Body of pancreas (tissue), 4 donors: ENCODE measurements around the gene YES1.
"Not testable (repeated sequence)": the region's sequence is repeated elsewhere in the genome, so short reads cannot be mapped to it uniquely, and the experiment has no call there.

Experiments used
- CTCF ChIP-seq, 7 experiments: fragments of 450-650 bp in 4 of 7; fragments of 200-600 bp in 3 of 7; sonication (generic) in 3 of 7; IDR thresholded peaks; one replicate each; pipeline ENCODE4 v1.5.1; 2016 to 2019; ENCODE audit warnings: antibody characterized with exemption in 7 of 7
- POLR2A ChIP-seq, 3 donors: fragments of 450-650 bp; IDR thresholded peaks; one replicate each; pipeline ENCODE4 v1.6.1; 2016; ENCODE audit warnings: antibody characterized with exemption in 3 of 3, mild to moderate bottlenecking in 2 of 3

DNA sequence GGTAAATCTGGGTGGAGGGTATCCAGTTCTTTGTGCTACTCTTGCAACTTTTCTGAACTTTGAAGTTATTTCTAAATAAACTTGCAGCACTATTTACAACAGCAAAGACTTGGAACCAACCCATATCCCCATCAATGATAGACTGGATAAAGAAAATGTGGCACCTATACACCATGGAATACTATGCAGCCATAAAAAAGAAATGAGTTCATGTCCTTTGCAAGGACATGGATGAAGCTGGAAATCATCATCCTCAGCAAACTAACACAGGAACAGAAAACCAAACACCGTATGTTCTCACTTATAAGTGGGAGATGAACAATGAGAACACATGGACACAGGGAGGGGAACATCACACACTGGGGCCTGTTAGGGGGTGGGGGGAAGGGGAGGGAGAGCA, 16.7 kb downstream of the YES1 start:
- TF ChIP-seq CTCF, POLR2A (IDR thresholded peaks at IDR 0.05): not testable (repeated sequence)
